DMS 273 treated with DMSO at 0.1 percent for 48 hours (cell line): ENCODE measurements around the gene TENT5A.

ENCODE experiments used
- DNase-seq: peaks from one replicate; lab custom pipeline; 2025; lab: John Stamatoyannopoulos, UW

The TENT5A gene

DNA sequence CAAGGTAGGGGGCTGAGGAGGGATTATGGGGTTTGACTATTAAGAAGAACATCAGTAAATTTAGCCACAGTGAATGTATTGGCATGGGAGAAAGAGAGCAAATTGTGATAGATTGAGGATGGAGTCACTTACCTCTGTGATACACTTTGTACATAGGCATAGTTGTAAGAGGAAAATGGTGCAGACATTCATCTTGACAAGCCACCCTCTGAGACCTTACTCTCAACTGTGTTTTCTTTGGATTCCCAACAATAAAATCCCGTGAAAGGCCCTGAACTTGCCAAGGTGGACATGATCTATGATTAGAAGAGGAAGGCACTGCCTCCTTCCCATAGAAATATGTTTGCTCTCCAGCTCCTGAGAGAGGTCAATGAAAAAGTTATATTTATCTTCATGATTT, 18.6 kb upstream of the TENT5A start:
- no peak for DNase-seq

DNA sequence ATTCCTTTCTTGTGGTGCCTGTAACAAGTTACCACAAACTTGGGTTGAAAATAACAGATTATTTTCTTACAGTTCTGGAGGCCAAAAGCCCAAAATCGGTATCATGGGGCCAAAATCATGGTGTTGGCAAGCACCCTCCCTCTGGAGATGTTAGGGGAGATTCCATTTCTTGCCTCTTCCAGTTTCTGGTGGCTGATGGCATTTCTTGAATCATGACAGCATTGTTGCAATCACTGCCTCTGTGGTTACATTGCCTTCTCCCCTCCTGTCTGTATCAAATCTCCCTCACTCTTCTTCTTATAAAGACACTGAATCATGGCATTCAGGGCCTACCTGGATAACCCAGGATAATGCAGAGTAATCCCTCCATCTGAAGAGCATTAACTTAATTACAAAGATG, 17.9 kb upstream of the TENT5A start:
- DNase-seq = no peak

DNA sequence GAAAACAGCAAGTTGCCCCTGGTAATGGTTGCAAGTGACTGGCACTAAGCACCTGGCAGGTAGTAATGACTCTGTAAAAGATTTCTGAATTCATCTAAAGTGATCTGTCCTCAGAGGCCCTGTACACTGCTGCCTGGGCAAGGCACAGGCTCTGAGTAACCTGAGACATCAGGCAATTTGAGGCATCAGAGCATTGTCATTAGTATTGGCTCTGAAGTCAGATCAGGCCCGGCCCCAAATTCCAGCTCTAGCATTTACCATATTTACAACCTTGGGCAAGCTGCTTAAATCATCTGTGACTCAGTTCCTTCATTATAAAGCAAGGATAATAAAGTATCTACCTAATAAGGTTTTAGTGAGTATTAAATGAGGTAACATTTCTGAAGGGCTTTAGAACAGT, 17.3 kb upstream of the TENT5A start:
- DNase-seq = no peak

DNA sequence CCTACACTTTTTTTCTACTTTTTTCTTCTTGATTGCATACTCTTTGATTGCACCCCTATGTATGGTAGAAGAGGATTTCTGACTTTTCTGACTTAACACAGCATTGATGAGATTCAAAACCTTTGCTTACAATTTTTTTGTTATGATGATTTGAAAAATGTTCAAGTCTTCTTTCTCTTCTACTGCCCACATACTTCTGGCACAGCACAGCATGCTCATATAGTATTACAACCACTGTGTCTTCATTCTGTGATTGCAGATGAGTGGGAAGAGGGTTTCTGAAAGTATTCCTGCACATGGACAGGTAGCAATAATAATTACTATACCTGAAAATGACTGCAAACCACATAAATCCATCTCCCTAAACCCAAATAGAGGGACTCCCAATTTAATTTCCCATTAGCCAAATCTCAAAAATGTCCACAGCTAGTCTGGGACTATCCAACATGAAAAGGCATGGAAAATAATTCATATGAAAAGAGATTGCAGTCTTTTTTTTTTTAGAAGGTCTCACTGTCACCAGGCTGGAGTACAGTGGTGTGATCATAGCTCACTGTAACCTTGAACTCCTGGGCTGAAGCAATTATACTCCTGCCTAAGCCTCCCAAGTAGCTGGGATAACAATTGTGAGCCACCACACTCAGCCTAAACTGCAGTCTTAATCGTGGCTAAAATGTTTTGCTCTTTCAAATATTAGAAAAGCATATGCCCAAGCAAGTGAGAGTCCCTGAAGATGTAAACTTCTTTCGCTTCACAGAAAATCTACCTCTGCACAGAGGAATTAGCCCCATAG, 15.9 kb upstream of the TENT5A start:
- no peak for DNase-seq

DNA sequence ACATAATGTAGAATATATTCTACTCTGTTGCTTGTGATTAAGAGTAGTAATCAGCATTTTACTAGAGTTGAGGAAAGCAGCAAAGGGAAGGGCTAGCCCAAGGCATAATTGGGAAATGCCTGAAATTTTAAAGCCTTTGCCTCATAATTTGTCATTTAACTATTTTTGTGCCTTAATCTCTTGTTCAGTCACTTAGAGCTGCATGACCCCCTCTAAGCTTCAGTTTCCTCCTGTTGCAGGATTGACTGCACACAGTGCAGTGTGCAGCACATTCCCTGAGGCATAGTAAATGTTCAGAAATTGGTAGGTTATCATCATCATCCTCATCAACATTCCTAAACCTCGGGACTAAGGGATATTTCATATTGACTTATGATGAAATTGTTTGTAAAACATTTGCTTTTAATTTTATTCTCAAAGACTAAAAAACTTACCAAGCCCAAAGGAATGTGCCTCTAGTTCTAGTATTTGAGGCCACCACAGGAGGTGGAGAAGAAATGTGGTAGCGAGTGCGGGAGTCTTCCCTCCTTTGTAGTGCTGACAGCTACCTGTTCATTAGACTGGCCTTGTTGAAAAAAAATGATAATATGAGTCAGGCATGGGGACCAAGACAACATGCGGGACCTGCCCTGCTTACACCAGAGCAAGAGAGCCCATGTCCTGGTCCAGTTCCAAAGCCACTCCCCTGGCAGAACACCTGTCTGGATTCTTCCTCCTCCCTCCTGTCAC, 14.8 kb upstream of the TENT5A start:
- no peak for DNase-seq

DNA sequence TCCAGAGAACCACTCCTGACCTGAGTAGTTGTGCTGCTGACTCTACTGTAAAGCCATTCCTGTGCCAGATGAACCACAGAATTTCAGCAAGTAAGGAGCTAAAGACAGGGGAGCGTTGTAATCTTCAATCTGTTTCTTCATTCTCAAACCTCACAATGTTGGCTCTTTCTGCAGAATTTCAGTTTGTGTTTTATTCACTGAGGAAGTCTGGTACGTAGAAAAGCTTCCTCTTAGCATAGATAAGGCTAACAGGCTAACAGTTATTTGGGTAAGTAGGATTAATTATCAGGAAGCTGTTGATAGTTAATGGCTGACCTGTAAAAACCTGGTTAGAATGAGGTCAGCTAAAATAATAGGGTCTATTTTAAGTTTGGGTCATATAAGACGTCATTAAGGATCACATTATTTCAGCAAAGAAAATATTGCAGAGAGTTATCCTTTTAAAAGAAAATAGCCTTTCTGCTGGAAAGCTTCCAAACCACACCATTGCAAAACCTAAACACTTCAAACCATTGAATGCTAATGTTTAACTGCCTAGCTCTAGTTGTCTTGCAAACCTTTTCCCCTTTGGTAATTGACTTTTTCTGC, 14.1 kb upstream of the TENT5A start:
- no peak for DNase-seq

DNA sequence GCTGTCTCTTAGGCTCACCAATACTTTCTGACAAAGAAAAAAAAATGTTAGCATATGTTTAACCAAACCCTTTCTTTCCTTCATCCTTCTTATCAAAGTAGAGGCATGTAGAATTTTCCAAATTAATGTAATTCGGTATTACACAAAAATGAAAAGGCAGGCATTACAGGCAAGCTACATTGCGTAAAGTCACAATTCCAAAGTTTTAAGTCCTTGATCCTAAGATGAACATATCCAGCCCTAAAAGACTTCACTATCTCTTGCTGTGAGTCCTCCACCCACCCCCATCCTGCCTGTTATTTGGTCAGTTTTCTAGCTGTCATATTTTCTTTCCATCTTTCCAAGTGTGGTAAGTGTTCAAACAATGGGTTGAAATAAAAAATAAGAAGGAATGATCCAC, 12.1 kb upstream of the TENT5A start:
- no peak for DNase-seq

DNA sequence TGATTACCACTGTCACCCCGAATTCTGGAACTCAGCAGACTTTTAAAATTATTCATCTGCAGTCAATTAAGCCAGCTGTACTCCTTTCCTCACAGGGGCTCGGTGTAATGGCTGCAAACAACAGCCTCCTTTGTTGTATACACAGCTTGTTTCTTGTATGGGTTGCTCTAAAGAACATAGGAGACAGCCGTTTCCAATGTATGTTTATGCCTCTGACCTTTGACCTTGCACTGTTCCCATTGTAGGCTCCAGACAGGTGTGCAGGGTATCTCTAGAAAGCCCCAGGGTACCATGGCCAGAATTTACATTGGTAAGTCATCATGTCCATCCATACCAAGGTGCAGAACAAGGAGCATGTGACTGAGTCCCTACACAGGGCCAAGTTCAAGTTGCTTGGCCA, 11.5 kb upstream of the TENT5A start:
- DNase-seq = no peak

DNA sequence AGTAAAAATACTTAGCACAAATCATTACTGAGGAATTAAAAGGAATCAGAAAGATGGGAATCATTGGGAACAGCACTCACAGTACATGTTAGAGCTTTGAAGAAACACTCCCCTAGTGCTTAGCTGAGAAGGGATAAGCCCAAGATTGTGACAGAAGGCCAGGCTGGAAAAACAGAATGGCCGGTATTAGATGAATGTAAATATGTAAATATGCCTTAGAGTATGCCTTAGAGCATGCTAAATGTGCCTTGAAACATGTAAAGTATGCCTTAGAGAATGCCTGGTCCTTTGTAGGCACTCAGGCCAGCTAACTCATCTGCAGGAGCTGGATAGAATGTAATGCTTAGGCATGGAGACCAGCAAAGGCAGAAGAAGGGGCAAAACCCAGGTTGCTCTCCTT, 10.6 kb upstream of the TENT5A start:
- no peak for DNase-seq

DNA sequence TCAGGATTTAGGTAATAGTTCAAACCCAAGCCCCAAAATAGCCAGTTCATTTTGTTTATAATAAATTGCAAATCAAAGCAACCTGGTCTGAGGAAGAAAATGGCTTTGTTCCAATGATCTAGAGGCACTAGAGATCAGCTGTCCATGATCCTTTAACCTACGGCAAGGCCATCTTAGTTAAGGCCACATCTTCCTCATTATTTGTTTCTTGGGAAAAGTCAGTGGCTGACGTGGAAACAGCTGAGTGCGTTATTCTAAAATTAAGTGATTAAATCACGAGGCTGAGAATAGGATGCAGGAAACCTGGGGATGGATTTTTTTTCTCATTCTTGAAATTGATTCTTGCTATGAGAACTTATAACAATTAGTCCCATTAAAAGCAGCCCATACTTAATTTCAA, 10.1 kb upstream of the TENT5A start:
- no peak for DNase-seq

DNA sequence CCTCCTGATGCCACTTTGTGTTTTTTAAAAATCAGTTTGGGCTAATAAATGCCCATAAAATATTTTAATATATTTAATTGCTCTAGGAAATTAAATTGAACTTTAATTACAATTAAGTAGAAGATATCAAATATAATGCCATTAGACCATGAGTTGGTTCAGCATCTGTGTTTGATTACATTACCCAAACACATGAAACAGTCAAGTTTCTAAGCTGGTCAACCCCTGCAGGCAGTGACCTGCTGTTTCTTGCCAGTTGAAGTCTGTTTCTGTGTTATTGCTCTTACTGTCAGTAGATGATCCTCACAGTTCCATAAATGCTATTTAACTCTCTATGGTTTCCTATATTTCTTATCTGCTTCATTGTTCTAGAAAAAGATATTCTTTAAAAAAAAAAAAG, 9.7 kb upstream of the TENT5A start:
- no peak for DNase-seq

DNA sequence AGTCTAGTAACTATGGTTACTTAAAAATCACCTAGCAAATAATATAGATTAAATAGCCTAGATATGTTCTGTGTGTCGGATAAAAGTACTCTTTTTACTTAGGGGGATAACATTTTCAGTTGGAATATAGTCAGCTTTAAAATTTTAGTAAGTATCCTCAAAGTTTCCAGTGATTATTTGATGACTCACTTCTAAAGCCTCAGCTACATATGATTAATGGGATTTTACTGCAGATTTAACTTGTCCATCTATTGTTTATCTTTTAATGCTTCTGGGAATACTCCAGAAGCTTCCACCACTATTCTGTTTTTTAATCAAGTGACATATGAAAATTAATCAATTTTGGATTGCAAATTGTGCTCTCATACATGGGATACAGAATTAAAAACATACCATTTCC, 8.7 kb upstream of the TENT5A start:
- DNase-seq = no peak

DNA sequence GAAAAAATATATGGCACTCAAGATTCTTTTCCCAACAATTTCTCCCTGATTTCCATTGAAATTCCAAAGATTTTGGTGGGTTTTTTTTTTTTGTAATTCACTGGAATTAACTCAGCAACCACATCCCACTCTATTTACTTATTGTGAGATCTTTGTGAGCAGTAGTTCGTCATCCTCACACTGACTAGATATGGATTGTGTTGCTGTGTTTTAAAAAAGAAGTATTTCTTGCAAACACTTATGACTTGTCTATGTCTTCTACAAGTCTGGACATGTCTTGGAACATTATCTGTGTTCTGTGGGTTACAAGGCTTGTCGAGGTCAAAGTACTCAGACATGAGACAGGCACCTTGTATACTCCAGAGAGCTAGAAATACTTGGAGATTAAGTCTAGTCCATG, 7.3 kb upstream of the TENT5A start:
- DNase-seq = no peak

DNA sequence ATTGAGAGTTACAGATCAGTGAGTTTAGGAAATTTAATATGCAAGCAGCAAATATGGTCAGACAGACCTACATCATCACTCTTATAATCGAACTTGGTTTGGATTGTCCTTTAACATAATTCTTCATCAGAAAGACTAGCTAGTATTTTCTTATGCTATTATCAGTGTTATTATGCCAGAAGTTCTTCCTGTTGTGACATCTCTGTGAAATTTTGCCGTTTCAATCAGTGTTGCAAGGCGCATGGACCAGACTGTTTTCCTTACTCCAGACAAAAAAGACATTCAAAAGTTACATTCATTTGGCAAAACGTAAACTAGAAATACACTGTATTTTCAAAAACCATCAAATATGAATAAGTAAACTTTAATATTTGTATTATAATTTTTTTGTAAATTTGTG, 5.7 kb upstream of the TENT5A start:
- DNase-seq = no peak

DNA sequence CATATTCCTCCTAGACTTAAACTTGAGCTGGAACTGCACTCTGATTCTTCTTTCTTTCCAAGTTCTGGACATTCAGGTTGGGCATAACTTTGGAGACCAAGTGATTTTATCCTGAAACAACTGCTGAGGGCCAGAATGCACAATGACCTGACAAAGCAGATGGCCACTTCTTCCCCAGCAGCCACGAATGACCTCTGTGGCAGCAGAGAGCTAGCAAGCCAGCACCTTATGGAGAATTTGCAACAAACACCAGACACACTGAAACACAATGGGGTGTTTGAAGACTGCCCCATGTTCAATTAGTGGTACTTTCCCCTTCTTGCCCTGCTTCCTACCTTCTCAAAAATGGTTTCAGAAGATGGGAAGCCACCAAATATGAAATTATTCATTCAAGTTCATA, 4.2 kb upstream of the TENT5A start:
- DNase-seq = no peak

DNA sequence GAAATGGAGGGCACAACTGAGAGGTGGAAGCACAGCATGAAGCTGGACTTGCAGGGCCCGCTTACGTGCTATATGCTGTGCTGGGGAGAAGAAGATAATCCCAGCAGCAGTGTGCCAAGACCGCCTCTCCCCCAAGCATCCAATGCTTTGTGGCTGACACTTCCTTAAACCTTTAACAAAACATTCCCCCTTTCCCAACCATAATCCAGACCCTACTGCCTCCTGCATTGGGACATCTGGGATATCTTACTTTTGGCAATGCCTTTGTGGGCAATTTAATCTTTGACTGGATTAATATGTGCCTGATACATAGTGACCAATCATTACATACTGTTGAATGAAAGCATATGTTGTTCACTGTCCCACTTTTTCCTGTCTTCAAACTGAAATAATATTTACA, 3.1 kb upstream of the TENT5A start:
- no peak for DNase-seq

DNA sequence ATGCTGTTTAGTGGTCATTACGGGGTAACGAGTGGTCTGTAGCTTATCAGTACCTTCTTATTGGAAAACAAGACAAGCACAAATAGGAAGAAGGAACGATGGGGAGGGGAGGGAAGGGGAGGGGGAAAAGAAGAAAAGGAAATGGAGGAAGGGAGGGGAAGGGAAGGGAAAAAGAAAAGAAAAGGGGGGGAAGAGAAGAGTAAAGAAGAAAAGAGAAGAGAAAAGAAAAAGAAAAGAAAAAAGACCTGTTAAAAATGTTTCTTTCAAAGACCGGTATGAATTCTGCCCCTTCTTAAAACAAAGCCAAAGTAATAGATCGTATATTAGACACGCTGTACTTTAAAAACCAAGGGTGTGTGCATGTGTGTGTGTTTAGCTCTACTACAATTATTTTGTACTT, 2.4 kb upstream of the TENT5A start:
- DNase-seq = no peak

DNA sequence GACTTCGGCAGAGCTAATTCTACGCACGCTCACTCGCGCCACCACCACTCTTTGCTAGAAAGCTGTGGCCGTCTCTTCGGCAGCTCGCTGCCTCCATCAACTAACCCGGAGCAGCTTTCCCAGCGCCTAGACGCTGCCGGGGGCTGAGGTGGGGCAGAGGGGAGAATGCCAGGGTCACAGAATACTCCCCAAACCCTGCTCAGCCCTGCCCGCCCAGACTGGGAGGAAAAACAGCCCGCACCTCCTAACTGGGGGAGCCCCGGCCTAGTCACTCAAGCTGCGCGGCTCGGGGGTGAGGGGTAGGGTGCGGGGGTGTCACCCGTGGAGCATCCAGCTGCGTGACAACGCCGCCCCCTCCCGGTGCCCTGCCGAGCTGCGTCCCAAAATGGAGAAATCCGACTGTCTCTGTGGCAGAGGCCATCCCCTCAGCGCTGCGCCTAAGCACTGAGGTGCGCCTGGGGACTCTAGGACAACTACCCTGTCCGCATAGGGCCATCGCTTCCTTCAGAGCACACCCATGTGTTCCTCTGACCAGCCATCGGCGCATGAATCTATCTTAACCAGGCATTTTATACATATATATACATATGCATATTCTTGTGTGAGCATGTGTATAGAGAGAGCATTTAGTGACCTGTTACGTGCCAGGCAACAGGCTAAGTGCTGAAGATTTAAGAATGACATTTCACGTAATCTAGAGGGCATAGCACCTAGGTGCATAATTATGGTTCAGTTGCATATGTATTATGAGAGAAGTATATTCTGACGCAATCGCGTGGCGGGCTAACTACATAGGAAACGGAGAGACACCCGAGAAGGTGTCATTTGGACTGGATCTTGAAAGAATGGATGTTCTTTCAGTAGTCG, 1.5 kb upstream of the TENT5A start:
- DNase-seq = no peak

DNA sequence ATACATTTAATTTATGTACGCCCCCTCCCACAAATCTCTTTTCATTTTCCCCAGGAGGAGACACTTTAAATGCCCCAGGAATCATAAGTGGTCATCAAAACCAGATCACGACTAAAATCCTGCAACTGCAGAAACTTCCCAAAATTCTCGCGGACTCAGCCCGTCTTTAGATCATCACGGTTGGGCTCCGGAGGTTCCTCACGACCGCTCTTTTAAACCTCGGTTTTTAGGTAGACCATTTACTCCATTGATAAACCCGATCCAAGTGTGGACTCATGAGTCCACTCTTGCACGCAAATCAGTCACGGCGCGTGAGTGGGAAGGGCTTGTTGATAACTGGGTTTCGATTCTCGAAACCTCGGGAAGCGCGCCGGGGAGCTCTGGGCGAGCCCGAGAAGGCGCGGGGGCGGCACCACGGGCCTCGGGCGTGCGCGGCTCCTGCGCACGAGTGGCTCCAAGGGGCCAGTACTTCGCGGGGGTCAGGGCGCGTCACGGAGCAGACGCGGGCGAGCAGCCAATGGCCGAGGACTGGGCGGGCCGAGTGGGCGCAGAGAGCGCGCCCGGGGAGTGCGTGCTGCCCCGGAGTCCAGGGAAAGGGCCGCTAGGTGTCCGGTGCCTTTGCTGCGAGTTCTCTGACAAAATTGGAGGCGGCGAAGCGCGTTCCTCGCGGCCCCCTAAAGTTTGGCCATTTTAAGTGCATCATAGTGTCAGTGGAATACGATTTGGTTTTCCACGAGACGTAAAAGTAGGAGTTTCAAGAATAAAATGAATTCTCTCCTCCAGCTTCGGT, 635 bp upstream of the TENT5A start:
- DNase-seq = peak; percentile 63

DNA sequence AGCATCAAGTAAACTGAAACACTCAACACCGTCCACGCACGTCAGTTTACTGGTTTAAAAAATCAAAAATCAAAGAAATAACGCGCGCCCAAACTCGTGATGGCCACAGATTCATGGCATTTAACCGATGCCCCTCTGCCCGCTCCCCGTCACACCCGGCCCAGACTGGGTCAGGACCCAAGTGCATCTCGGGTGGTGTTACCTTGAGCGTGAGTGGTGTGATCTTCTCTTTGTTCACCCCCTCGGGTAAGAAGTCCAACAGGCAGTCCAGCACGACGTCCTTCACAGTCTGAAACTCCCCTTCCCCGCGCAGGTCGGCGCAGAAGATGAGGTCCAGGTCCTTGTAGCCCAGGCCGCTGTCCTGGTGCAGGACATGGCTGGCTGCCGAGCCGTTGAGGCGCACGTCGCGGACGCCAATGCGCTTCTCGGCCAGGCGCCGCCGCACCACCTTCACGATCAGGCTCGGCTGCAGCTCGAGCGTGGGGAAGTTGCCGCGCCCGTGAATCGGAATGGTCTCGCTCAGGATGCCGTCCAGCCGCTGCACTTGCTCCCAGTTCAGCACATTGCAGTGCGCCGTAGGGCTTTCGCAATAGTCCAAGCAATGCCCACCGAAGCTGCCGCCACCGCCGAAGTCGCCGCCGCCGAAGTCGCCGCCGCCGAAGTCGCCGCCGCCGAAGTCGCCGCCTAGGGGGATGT, 945 bp downstream of the TENT5A start:
- no peak for DNase-seq
